ENCODE results near the gene LOX. TPM values are rescaled to one million over a fixed set of nuclear protein-coding genes. Genes with fewer than 3 reads are reported as not detected.

Gene LOX
- total RNA-seq, 1 experiment from 2014 or later: 59.7 TPM

GRCh38 chr5:122053181-122054109, 24.6 kb downstream of the LOX start:
- DNase-seq (ENCODE audit: low read depth): no peak

DNA sequence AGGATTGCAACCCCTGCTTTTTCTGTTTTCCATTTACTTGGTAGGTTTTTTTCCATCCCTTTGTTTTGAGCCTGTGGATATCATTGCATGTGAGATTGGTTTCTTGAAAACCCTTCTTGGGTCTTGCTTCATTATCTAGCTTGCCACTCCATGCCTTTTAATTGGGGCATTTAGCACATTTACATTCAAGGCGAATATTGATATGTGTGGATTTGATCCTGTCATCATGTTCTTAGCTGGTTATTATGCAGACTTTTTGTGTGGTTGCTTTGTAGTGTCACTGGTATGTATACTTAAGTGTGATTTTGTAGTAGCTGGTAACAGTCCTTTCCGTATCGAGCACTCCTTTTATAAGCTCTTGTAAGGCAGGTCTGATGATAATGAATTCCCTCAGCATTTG, 26.5 kb downstream of the LOX start:
- no peak for DNase-seq (ENCODE audit: low read depth)

GRCh38 chr5:122050959-122051358, 27.1 kb downstream of the LOX start:
- DNase-seq (ENCODE audit: low read depth): no peak

- DNase-seq (ENCODE audit: low read depth): no peak
Measured at GRCh38 chr5:122040636-122041302, 37.3 kb downstream of the LOX start.

- no peak for DNase-seq (ENCODE audit: low read depth)
Measured at GRCh38 chr5:122036326-122036725, 41.7 kb downstream of the LOX start.

GRCh38 chr5:122035913-122036312, 42.1 kb downstream of the LOX start:
- DNase-seq (ENCODE audit: low read depth): no peak

DNA sequence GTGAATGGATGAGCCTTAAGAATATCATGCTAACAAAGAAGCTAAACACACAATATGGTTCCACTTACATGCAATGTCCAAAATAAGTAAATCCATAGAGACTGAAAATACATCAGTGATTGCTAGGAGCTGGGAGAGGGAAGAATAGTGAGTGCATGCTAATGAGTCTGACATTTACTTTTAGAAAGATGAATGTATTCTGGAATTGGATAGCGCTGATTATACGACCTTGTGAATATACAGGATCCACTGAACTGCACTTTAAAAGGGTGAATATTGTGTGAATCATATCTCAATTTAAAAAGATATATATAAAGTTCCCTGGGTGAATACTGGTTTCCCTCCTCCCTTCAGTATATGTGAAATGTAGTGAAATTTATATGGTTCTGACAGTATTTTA, 46.2 kb downstream of the LOX start:
- no peak for DNase-seq (ENCODE audit: low read depth)

GRCh38 chr5:122030251-122030650, 47.8 kb downstream of the LOX start:
- no peak for DNase-seq (ENCODE audit: low read depth)

GRCh38 chr5:122029818-122030217, 48.2 kb downstream of the LOX start:
- no peak for DNase-seq (ENCODE audit: low read depth)

GRCh38 chr5:122022966-122023365, 55.1 kb downstream of the LOX start:
- DNase-seq (ENCODE audit: low read depth): no peak

DNA sequence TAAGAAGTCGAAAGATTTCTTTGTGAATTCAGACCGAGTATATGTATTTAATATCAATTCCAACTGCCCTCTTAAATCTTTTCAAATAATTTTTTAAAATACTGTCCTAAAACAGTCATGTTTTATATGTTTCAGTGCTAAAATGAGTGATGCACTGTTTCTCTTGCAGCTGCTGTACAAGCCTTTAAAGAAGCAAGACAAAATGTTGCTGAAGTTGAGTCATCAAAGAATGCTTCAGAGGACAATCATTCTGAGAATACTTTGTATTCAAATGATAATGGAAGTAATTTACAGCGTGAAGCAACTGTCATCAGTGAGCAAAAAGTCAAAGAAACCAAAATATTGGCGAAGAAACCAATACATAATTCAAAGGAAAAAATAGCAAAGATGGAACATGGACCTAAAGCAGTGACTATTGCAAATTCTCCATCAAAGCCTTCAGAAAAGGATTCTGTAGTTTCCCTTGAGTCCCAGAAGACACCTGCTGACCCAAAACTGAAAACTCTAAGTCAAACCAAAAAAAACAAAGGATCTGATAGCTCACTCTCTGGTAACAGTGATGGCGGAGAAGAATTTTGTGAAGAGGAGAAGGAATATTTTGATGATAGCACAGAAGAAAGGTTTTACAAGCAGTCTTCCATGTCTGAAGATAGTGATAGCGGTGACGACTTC, 58.0 kb downstream of the LOX start:
- no peak for DNase-seq (ENCODE audit: low read depth)

- DNase-seq (ENCODE audit: low read depth): no peak
Measured at GRCh38 chr5:122015471-122015870, 62.6 kb downstream of the LOX start.

- no peak for DNase-seq (ENCODE audit: low read depth)
Measured at GRCh38 chr5:122014236-122014935, 63.7 kb downstream of the LOX start.

Other genes starting within 250 kb of the LOX start
- gene FTMT, start 226.4 kb downstream of the LOX start, total RNA-seq (2014; rRNA removed; shearing (Covaris generic)): not detected in 2 replicates
- gene SRFBP1, start 116.3 kb downstream of the LOX start, total RNA-seq (2014; rRNA removed; shearing (Covaris generic)): 26.3 and 27.3 TPM in 2 replicates
- gene ZNF474, start 51.3 kb upstream of the LOX start, total RNA-seq (2014; rRNA removed; shearing (Covaris generic)): 0.92 and 1.8 TPM in 2 replicates
- 7.4 and 8.2 TPM in 2 replicates for gene SNCAIP, start 234.0 kb upstream of the LOX start, total RNA-seq (2014; rRNA removed; shearing (Covaris generic))